Transverse colon (tissue), 4 donors: ENCODE measurements around the gene CSRP1.

ENCODE experiments used
- EP300 ChIP-seq: sonication (generic); formaldehyde crosslinking; IDR thresholded peaks from one replicate; pipeline ENCODE4 v1.6.1; 2017; ENCODE audit warnings: antibody characterized with exemption, low read depth
- POLR2A ChIP-seq: fragments of 450-650 bp; IDR thresholded peaks from one replicate; pipeline ENCODE4 v1.6.1; 2016; ENCODE audit warnings: antibody characterized with exemption, mild to moderate bottlenecking, moderate library complexity
- POLR2AphosphoS5 ChIP-seq, 3 donors: sonication (generic); formaldehyde crosslinking; IDR thresholded peaks; one replicate each; pipeline ENCODE4 v1.6.1; 2016; ENCODE audit warnings: antibody characterized with exemption in 3 of 3
- TF ChIP-seq, protein P1 (sequence below), 5 experiments: fragments of 200-600 bp in 3 of 5; fragments of 450-650 bp in 2 of 5; sonication (generic) in 3 of 5; IDR thresholded peaks; 1 replicate in 2 of 5; 2 replicates in 3 of 5; pipeline ENCODE4 v1.5.1; 2016 to 2017; ENCODE audit warnings: antibody characterized with exemption in 5 of 5, inconsistent platforms in 3 of 5, mild to moderate bottlenecking in 2 of 5, moderate library complexity in 1 of 5

DNA sequence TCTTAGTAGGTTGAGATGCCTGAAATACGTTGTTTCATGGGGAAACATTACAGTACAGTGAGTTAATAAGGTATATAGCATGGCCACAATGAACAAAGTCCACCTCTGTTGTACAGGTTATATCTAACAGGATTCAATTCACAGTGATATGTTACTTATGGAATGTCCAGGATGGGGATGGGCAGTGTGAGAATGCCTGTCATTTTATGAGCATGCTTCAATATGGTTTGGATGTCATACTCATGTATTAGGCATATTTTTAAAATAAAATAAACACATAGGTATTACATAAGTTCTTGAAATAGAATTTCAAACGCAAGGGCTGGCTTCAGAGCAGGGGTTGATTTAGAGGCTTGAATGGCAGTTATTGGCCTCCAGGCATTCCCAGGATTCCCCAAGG, 31.8 kb downstream of the CSRP1 start:
- TF ChIP-seq, protein P1, sequence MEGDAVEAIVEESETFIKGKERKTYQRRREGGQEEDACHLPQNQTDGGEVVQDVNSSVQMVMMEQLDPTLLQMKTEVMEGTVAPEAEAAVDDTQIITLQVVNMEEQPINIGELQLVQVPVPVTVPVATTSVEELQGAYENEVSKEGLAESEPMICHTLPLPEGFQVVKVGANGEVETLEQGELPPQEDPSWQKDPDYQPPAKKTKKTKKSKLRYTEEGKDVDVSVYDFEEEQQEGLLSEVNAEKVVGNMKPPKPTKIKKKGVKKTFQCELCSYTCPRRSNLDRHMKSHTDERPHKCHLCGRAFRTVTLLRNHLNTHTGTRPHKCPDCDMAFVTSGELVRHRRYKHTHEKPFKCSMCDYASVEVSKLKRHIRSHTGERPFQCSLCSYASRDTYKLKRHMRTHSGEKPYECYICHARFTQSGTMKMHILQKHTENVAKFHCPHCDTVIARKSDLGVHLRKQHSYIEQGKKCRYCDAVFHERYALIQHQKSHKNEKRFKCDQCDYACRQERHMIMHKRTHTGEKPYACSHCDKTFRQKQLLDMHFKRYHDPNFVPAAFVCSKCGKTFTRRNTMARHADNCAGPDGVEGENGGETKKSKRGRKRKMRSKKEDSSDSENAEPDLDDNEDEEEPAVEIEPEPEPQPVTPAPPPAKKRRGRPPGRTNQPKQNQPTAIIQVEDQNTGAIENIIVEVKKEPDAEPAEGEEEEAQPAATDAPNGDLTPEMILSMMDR (IDR thresholded peaks at IDR 0.05), result no peak
- no peak for TF ChIP-seq POLR2A
- peak in 1 of 3 donors; percentile 8 for TF ChIP-seq POLR2AphosphoS5 (IDR thresholded peaks at IDR 0.05)
- TF ChIP-seq EP300, result no peak
